Right lobe of liver (tissue), 6 donors: Measurements from ENCODE around the gene PNPLA1. TPM values are rescaled to one million over a fixed set of nuclear protein-coding genes. Genes with fewer than 3 reads are reported as not detected.

Source experiments
- ATAC-seq, 4 donors: fragments of 200-7000 bp; cut with Tn5 transposase; one replicate each; pipeline ENCODE4 v1.9.1; 2020; ENCODE audit warnings: mild to moderate bottlenecking in 4 of 4, moderate library complexity in 4 of 4
- DNase-seq, 3 donors: peaks; one replicate each; pipeline ENCODE4 v3.0.0-alpha.2; 2020
- H3K27ac ChIP-seq, 3 donors: fragments of 200-600 bp; one replicate each; pipeline ENCODE4 v1.8.0; 2022
- H3K27me3 ChIP-seq, 2 donors: fragments of 200-600 bp; one replicate each; pipeline ENCODE4 v1.8.0; 2022
- H3K36me3 ChIP-seq, 4 donors: fragments of 200-600 bp; sonication (generic) in 1 of 4; one replicate each; pipeline versions ENCODE4 v1.5.1 to v1.8.0; 2017 to 2022; ENCODE audit warnings: control low read depth in 1 of 4
- H3K4me1 ChIP-seq, 4 donors: fragments of 200-600 bp; sonication (generic) in 1 of 4; one replicate each; pipeline versions ENCODE4 v1.5.1 to v1.8.0; 2017 to 2022; ENCODE audit warnings: control low read depth in 1 of 4
- H3K4me3 ChIP-seq, 3 donors: fragments of 200-600 bp; one replicate each; pipeline ENCODE4 v1.8.0; 2022
- H3K9me3 ChIP-seq, 4 donors: fragments of 200-600 bp; sonication (generic) in 1 of 4; one replicate each; pipeline versions ENCODE4 v1.5.1 to v1.8.0; 2017 to 2022; ENCODE audit warnings: control low read depth in 1 of 4
- POLR2A ChIP-seq: fragments of 450-650 bp; IDR thresholded peaks from one replicate; pipeline ENCODE4 v1.6.1; 2017; ENCODE audit warnings: antibody characterized with exemption, mild to moderate bottlenecking
- WGBS: methylation state at CpG from one replicate; pipeline ENCODE4 v1.1.6; 2018; ENCODE audit warnings: low coverage, low lambda C conversion rate; ENCODE audit not compliant: insufficient coverage; ENCODE audit errors: missing lambda C conversion rate; 5-methylcytosine and 5-hydroxymethylcytosine counted together
- intact Hi-C, 2 donors: fragments of 100-400 bp; cut with DNase I; formaldehyde crosslinking; loops; one replicate each; pipeline versions ENCODE4 v1.11.2 to v1.14.1; 2022
- total RNA-seq, 6 experiments: library from RNA; depleted of rRNA in 2 of 6; stranded (reverse); fragments of >200 nt in 2 of 6; fragmentation: NEBNext Ultra II Directional in 3 of 6; extraction: Animal tissue kit (Norgen Biotek cat#: 25700) in 3 of 6; gene quantifications; one replicate each; pipeline versions ENCODE4 v1.1.0 to v1.2.4, GENCODE V29; 2016 to 2023
- TF ChIP-seq, protein P1 (sequence below), 4 donors: fragments of 200-600 bp in 3 of 4; fragments of 450-650 bp in 1 of 4; IDR thresholded peaks; one replicate each; pipeline versions ENCODE4 v1.5.1 to v1.8.0; 2016 to 2022; ENCODE audit warnings: antibody characterized with exemption in 4 of 4, mild to moderate bottlenecking in 2 of 4
- donor health status: DM: no; HTN: yes; CAD: no.
- donor health status: DM: no; HTN: no; CAD: no.
- donor health status: DM: no; HTN: no; CAD: no.
- donor health status: DM: no; HTN: yes; CAD: no.
- donor health status: DM: no; HTN: yes; CAD: no.

The PNPLA1 gene
- total RNA-seq, 6 experiments from 2014 or later: not detected

DNA sequence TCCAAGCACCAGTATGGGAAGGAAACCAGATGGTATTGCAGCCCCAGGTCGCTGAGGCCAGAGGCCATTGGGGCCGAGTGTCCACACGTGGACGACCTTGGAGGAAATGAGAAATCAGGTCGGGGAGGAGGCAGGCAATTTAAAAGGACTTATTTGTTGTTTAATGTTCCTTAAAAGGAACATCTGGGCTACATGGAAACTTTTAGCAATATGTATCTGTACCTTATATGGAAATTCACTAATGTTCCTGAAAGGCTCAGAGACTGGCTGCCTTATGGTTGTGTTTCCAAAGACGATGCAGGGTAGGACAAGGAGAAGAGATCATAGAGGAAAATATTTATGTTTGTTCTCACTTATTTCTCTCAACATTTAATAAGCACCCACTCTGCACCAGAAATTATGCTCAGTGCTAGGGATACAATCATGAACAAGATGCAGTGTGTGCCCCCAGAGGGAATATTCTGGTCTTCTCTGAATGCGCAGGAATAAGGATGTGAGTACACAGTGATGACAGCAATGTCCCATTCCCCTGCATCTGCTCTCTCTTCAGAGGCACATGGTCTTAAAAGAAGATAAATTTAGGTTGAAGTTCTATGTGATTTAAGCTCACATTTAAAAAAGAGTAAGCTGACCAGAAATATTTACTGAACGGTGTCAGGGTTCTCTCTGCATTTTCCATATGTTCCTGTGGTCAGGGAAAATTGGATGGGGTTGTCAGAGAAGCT is 63.5 kb downstream of the PNPLA1 start:
- no peak overlapping the region for H3K4me3 ChIP-seq

DNA sequence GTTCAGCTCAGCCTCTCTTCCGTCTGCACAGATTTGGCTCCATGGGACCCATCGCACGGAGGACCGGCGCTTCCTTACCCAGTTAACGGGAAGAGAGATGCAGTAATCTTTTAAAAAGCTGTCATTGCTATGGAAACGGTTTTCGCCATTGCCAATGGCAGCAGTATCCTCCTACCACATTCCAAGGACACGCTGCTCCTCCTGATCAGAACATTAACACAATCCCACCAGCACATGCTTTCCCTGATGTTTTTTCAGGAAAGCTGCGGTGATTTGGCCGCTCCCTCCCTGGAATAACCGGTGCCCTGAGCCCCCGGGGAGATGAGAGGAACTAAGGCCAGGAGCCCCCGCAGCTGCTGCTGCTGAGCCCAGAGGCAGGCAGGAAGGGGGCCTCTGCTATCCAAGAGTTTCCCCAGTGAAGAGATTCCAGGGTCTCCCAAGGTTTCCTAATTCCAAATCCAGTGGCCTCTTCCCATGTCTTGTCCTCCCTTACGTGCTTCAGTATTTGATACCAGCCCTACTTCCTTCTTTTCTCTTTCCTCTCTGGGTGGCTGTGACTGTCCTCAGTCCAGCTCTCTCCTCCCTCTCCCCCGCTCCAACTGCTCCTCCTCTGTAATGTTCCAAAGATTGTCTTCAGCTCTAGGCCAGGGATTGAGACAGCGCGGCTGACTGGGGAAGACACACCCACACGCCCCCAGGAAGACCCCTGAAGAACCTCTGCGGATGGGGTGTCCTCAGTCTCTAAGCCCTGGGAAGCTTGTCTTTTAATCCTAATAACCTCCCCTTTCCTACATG is 64.3 kb downstream of the PNPLA1 start:
- intact Hi-C loops: no loop called here
- DNase-seq: no peak
- 51% methylated on average over 14 of the region's 20 CpGs for WGBS
- Histone ChIP-seq H3K4me3 (no peak overlapping the region), H3K4me1 (no peaks in the 10 kb centered on the region), H3K27me3 (no peaks in the 10 kb centered on the region), H3K27ac (no peak overlapping the region), H3K36me3 (no peaks in the 10 kb centered on the region), H3K9me3 (no peaks in the 10 kb centered on the region)
- TF ChIP-seq, protein P1, sequence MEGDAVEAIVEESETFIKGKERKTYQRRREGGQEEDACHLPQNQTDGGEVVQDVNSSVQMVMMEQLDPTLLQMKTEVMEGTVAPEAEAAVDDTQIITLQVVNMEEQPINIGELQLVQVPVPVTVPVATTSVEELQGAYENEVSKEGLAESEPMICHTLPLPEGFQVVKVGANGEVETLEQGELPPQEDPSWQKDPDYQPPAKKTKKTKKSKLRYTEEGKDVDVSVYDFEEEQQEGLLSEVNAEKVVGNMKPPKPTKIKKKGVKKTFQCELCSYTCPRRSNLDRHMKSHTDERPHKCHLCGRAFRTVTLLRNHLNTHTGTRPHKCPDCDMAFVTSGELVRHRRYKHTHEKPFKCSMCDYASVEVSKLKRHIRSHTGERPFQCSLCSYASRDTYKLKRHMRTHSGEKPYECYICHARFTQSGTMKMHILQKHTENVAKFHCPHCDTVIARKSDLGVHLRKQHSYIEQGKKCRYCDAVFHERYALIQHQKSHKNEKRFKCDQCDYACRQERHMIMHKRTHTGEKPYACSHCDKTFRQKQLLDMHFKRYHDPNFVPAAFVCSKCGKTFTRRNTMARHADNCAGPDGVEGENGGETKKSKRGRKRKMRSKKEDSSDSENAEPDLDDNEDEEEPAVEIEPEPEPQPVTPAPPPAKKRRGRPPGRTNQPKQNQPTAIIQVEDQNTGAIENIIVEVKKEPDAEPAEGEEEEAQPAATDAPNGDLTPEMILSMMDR (IDR thresholded peaks at IDR 0.05): no peak
- TF ChIP-seq POLR2A: no peak
- ATAC-seq: no peak

More for the DNA sequence above, 63.5 kb downstream of the PNPLA1 start:
- Histone ChIP-seq H3K27me3 (no peaks in the 10 kb centered on the region), H3K4me1 (no peaks in the 10 kb centered on the region), H3K36me3 (no peaks in the 10 kb centered on the region), H3K27ac (no peak overlapping the region), H3K9me3 (no peaks in the 10 kb centered on the region)
- DNase-seq: no peak
- intact Hi-C loops: no loop called here
- WGBS: 54% methylated on average over 8 of the region's 8 CpGs
- ATAC-seq: no peak
- no peak for TF ChIP-seq POLR2A

DNA sequence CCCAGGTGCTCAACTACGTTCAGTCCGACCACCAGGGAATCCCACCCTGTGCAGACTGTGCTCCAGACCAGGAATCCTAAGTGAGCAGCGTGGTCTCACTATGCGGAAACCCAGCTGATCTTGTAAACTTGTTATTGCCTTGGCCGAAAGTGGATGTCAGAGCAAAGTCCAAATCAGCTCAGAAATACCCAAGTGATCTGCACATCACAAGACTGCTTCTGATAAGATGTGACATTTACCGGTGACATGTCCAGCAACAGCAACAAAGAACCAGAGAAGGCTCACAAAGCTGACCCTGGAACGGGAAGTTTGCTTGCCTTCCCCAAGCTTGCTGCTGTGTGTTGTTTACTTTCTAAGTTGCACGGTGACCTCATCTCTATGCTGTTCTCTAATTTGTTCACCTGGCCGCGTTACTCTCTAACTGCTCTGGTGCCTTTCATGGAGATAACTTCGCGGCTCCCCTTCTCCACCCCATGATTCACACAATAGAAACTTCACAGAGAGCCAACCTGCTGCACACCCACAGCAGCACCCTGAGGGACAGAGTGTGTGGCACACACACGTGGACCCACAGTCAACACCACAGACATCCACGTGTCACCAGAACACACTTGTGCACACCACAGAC is 65.1 kb downstream of the PNPLA1 start:
- 39% methylated on average over 12 of the region's 14 CpGs for WGBS
- no peak overlapping the region for H3K27ac ChIP-seq
- H3K27me3 ChIP-seq: no peaks in the 10 kb centered on the region
- TF ChIP-seq, protein P1 (IDR thresholded peaks at IDR 0.05): no peak
- TF ChIP-seq POLR2A: no peak
- no peaks in the 10 kb centered on the region for H3K9me3 ChIP-seq
- no peak overlapping the region for H3K4me3 ChIP-seq
- no peaks in the 10 kb centered on the region for H3K4me1 ChIP-seq
- intact Hi-C loops: no loop called here
- ATAC-seq (peak in 2 of 4 donors; percentile 45 to 88), DNase-seq (no peak)
- no peaks in the 10 kb centered on the region for H3K36me3 ChIP-seq

DNA sequence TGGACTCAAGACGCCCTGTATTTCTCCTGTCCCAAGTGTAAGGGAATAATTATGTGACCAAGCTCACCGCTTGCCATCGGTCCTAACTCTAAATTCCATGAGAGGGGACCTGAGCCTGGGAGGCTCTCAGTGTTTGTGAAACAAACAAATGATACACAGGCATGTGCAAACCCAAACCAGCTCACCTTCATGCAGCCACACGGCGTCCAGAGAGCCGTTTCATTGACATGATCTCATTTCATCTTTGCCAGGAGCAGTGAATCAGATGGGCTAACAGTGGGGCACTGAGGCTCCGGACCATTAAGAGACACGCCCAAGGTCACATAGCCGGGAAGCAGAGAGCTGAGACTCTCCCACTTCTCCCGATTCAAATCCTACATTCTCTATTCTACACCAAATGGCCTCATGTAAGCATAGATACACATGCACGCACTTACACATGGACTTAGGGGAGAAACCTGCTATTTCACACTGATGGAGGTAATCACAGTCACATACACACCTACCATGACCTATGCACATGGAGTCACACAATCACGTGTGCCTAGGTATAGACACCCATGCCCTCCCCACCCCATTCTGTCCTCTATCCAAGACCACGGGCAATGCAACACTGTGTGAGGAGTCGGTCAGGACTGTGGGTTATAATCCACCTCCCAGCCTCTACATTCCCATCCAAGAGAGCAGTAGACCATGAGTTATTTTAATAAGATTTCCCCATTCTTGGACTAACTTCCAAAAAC is 65.8 kb downstream of the PNPLA1 start:
- peaks cover 0 to 4% (median under 1%) of the 10 kb centered on the region in 4 donors for H3K4me1 ChIP-seq
- no peaks in the 10 kb centered on the region for H3K36me3 ChIP-seq
- TF ChIP-seq, protein P1 (IDR thresholded peaks at IDR 0.05): no peak
- TF ChIP-seq POLR2A: no peak
- ATAC-seq (peak in 1 of 4 donors; percentile 51), DNase-seq (no peak)
- H3K27ac ChIP-seq: no peak overlapping the region
- H3K4me3 ChIP-seq: no peak overlapping the region
- no peaks in the 10 kb centered on the region for H3K9me3 ChIP-seq
- WGBS: 37% methylated on average over 8 of the region's 14 CpGs
- H3K27me3 ChIP-seq: no peaks in the 10 kb centered on the region
- intact Hi-C loops: no loop called here
